Neuronal stem cell (in vitro differentiated cells): ENCODE results near the gene KRTAP19-8.

Experiments used
- DNase-seq: peaks from one replicate; pipeline ENCODE4 v3.0.0-alpha.2; 2013; ENCODE audit warnings: low spot score
- H2AFZ ChIP-seq: one replicate; pipeline ENCODE4 v1.6.1; 2013; ENCODE audit warnings: mild to moderate bottlenecking, low read length, inconsistent platforms
- H2AK5ac ChIP-seq: 2 replicates; pipeline ENCODE4 v1.6.1; 2013; ENCODE audit warnings: low read depth, mild to moderate bottlenecking, inconsistent platforms, low read length, moderate library complexity, mixed read lengths
- H2BK120ac ChIP-seq: 2 replicates; pipeline ENCODE4 v1.6.1; 2013; ENCODE audit warnings: low read depth, mild to moderate bottlenecking, inconsistent platforms, low read length, moderate library complexity, mixed read lengths
- H2BK12ac ChIP-seq: one replicate; pipeline ENCODE4 v1.6.1; 2013; ENCODE audit warnings: low read length, inconsistent platforms
- H2BK15ac ChIP-seq: 2 replicates; pipeline ENCODE4 v1.6.1; 2013; ENCODE audit warnings: mild to moderate bottlenecking, low read length, inconsistent platforms, mixed read lengths
- H2BK5ac ChIP-seq: one replicate; pipeline ENCODE4 v1.6.1; 2013; ENCODE audit warnings: inconsistent platforms, mild to moderate bottlenecking, low read length, moderate library complexity
- H3K14ac ChIP-seq: one replicate; pipeline ENCODE4 v1.6.1; 2013; ENCODE audit warnings: low read length, inconsistent platforms
- H3K18ac ChIP-seq: 2 replicates; pipeline ENCODE4 v1.6.1; 2013; ENCODE audit warnings: low read length, inconsistent platforms
- H3K23ac ChIP-seq: 2 replicates; pipeline ENCODE4 v1.6.1; 2013; ENCODE audit warnings: low read depth, mild to moderate bottlenecking, mixed read lengths, low read length, inconsistent platforms; ENCODE audit not compliant: poor library complexity
- H3K27ac ChIP-seq: replicated peaks from 3 replicates; pipeline ENCODE4 v1.5.1; 2013; ENCODE audit warnings: low read length, inconsistent platforms
- H3K27me3 ChIP-seq, 3 experiments: 2 replicates each; pipeline ENCODE4 v1.6.1; 2013; ENCODE audit warnings: low read length in 3 of 3, mild to moderate bottlenecking in 2 of 3, inconsistent platforms in 1 of 3, low read depth in 1 of 3, mixed read lengths in 1 of 3, moderate library complexity in 1 of 3; ENCODE audit not compliant: control insufficient read depth in 3 of 3, insufficient read depth in 3 of 3
- H3K36me3 ChIP-seq, 2 donors: replicated peaks in 1 of 2; 2 replicates each; pipeline ENCODE4 v1.6.1; 2013; ENCODE audit warnings: low read length in 2 of 2; ENCODE audit not compliant: control insufficient read depth in 2 of 2, insufficient read depth in 2 of 2
- H3K4ac ChIP-seq: 2 replicates; pipeline ENCODE4 v1.6.1; 2013; ENCODE audit warnings: inconsistent platforms, mild to moderate bottlenecking, low read length, moderate library complexity
- H3K4me1 ChIP-seq, 2 donors: 1 replicate in 1 of 2; 2 replicates in 1 of 2; pipeline ENCODE4 v1.6.1; 2013; ENCODE audit warnings: low read length in 2 of 2, low read depth in 1 of 2; ENCODE audit not compliant: control insufficient read depth in 2 of 2, insufficient read depth in 1 of 2
- H3K4me2 ChIP-seq: one replicate; pipeline ENCODE4 v1.6.1; 2013; ENCODE audit warnings: mild to moderate bottlenecking, low read length, inconsistent platforms; ENCODE audit not compliant: insufficient read depth, poor library complexity, severe bottlenecking
- H3K4me3 ChIP-seq, 2 donors: 2 replicates each; pipeline ENCODE4 v1.5.1; 2013; ENCODE audit warnings: low read length in 2 of 2, mild to moderate bottlenecking in 2 of 2, inconsistent platforms in 1 of 2, moderate library complexity in 1 of 2
- H3K79me1 ChIP-seq: one replicate; pipeline ENCODE4 v1.6.1; 2013; ENCODE audit warnings: low read depth, mild to moderate bottlenecking, inconsistent platforms, low read length, moderate library complexity
- H3K9ac ChIP-seq: one replicate; pipeline ENCODE4 v1.6.1; 2013; ENCODE audit warnings: mild to moderate bottlenecking, low read depth, low read length, inconsistent platforms; ENCODE audit not compliant: poor library complexity
- H3K9me3 ChIP-seq, 2 donors: replicated peaks in 1 of 2; 2 replicates each; pipeline versions ENCODE3 to v1.6.1; 2013; ENCODE audit warnings: low read length in 2 of 2, mild to moderate bottlenecking in 2 of 2, inconsistent platforms in 1 of 2, low read depth in 1 of 2, mixed read lengths in 1 of 2, moderate library complexity in 1 of 2; ENCODE audit not compliant: control insufficient read depth in 2 of 2, insufficient read depth in 1 of 2
- H4K8ac ChIP-seq: one replicate; pipeline ENCODE4 v1.6.1; 2013; ENCODE audit warnings: low read depth, mild to moderate bottlenecking, inconsistent platforms, low read length, moderate library complexity
- H4K91ac ChIP-seq: one replicate; pipeline ENCODE4 v1.6.1; 2013; ENCODE audit warnings: low read length, low read depth, mild to moderate bottlenecking, inconsistent platforms; ENCODE audit not compliant: poor library complexity
- WGBS, 2 donors: extraction: QIAGEN DNeasy Blood & Tissue Kit; methylation state at CpG; one replicate each; pipeline ENCODE4 v1.1.7; 2013; ENCODE audit warnings: missing lambda C conversion rate in 2 of 2, mixed read lengths in 1 of 2; ENCODE audit not compliant: insufficient read length in 2 of 2, insufficient replicate concordance in 1 of 2; ENCODE audit errors: extremely low coverage in 2 of 2; 5-methylcytosine and 5-hydroxymethylcytosine counted together

KRTAP19-8 gene

DNA sequence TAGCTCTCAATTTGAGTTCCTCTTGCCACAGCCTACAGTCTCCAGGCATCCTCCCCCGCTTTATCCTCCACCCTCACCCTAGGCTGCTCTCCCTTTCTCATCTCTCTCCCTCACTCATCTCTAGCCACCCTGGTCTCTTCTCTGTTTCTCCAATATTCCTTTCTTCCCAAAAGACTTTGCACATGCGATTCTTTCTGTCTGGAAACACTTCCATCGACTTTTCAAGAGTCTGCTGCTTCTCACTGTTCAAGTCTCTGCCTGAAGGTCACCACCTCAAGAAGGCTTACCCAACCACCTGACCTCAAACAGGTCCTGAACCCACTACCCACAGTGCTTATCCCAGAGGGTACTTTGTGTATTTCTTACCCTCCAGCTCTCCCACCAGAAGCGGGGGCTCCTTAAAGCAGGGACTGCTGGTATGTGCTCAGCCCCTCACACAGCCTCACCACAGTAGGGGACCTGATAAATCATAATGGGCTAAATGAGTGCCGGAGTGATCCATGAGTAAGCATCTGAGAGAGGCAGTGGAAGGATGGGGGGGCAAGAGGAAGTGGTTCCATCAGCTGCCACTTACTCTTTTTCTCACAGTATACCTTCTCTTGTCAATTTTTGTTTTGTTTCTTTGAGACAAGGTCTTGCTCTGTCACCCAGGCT lies 14.3 kb upstream of the KRTAP19-8 start:
- H3K27me3 ChIP-seq: no peaks in the 10 kb centered on the region
- DNase-seq: no peak
- no peak overlapping the region for H3K27ac ChIP-seq
- no peak overlapping the region for H2AK5ac ChIP-seq
- no peak overlapping the region for H3K18ac ChIP-seq
- H2AFZ ChIP-seq: no peak overlapping the region
- H2BK15ac ChIP-seq: no peak overlapping the region
- no peaks in the 10 kb centered on the region for H3K4me1 ChIP-seq
- no peak overlapping the region for H2BK5ac ChIP-seq
- H2BK120ac ChIP-seq: no peak overlapping the region
- no peaks in the 10 kb centered on the region for H3K9me3 ChIP-seq
- no peak overlapping the region for H3K4me2 ChIP-seq
- no peak overlapping the region for H3K4ac ChIP-seq
- no peak overlapping the region for H3K4me3 ChIP-seq
- H4K8ac ChIP-seq: no peak overlapping the region
- H3K23ac ChIP-seq: no peak overlapping the region
- no peaks in the 10 kb centered on the region for H3K79me1 ChIP-seq
- H3K36me3 ChIP-seq: no peaks in the 10 kb centered on the region
- WGBS, 2 donors: no CpG with 5 or more reads among the region's 5 CpGs
- no peak overlapping the region for H3K14ac ChIP-seq
- H2BK12ac ChIP-seq: no peak overlapping the region
- no peak overlapping the region for H4K91ac ChIP-seq
- no peak overlapping the region for H3K9ac ChIP-seq

DNA sequence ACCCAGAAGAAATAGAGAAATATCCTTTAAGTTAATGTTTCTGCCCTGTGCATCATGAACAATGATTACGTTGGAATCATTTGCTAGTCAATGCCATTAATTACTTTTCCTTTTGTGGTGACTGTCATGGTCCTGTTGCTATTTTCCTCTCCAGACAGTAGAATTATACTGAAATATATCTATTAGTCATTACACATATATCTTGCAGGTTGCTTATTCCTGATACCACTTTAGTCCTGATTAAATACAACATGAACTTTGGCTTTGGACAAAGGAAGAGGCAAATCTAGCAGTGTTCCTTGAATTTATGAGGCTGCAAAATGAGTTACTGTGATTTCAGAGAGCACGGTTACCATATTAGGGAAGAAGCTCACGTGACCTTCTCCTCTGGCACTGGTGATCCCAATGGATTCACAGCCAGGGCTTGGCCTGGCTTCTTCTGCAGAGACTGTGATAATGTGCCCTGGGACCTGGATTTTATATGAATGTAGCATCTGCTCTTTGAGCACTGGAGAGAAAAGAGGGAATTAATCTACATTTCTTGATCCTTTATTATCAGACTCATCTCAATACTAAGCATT lies 12.4 kb upstream of the KRTAP19-8 start:
- no peak overlapping the region for H2AK5ac ChIP-seq
- no CpG with 5 or more reads among the region's 3 CpGs for WGBS, 2 donors
- DNase-seq: no peak
- H3K9ac ChIP-seq: no peak overlapping the region
- no peak overlapping the region for H2BK120ac ChIP-seq
- no peak overlapping the region for H2BK15ac ChIP-seq
- no peak overlapping the region for H3K14ac ChIP-seq
- H3K27me3 ChIP-seq: no peaks in the 10 kb centered on the region
- H3K4me1 ChIP-seq: no peaks in the 10 kb centered on the region
- no peaks in the 10 kb centered on the region for H3K36me3 ChIP-seq
- H3K18ac ChIP-seq: no peak overlapping the region
- no peak overlapping the region for H3K27ac ChIP-seq
- H3K4ac ChIP-seq: no peak overlapping the region
- H3K23ac ChIP-seq: no peak overlapping the region
- no peaks in the 10 kb centered on the region for H3K79me1 ChIP-seq
- H2BK5ac ChIP-seq: no peak overlapping the region
- H4K91ac ChIP-seq: no peak overlapping the region
- H2BK12ac ChIP-seq: no peak overlapping the region
- no peak overlapping the region for H3K4me2 ChIP-seq
- H3K4me3 ChIP-seq: no peak overlapping the region
- no peaks in the 10 kb centered on the region for H3K9me3 ChIP-seq
- H2AFZ ChIP-seq: no peak overlapping the region
- no peak overlapping the region for H4K8ac ChIP-seq

DNA sequence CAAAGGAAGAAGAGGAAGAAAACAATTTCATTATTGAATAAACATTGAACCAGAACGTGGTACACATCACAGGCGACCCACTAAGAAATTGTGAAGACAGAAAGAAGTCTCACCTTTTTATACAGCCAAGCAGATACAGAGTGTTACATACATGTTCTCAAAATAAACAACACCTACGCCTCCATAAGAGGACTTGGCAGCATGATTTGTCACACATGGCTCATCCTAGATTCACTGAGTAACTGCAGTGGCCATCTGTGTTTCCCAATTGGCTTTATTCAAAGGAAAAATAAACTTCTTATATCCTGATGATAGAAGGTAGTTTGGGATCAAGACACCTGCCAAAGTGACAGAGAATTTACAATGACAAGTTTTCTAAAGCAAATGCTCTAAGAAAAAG lies 7.6 kb upstream of the KRTAP19-8 start:
- Histone ChIP-seq H3K27me3 (no peaks in the 10 kb centered on the region), H3K79me1 (no peaks in the 10 kb centered on the region), H2BK120ac (no peak overlapping the region), H2BK5ac (no peak overlapping the region), H2BK12ac (no peak overlapping the region), H2BK15ac (no peak overlapping the region), H4K8ac (no peak overlapping the region), H2AK5ac (no peak overlapping the region), H2AFZ (no peak overlapping the region), H3K4me1 (no peaks in the 10 kb centered on the region), H3K4ac (no peak overlapping the region), H3K9ac (no peak overlapping the region), H3K14ac (no peak overlapping the region), H3K4me3 (no peak overlapping the region), H3K4me2 (no peak overlapping the region), H3K9me3 (peaks cover 0 to 2% of the 10 kb centered on the region in 2 donors), H4K91ac (no peak overlapping the region), H3K27ac (no peak overlapping the region), H3K36me3 (no peaks in the 10 kb centered on the region), H3K18ac (no peak overlapping the region), H3K23ac (no peak overlapping the region)
- WGBS, 2 donors: no CpG with 5 or more reads among the region's 3 CpGs
- DNase-seq: no peak

DNA sequence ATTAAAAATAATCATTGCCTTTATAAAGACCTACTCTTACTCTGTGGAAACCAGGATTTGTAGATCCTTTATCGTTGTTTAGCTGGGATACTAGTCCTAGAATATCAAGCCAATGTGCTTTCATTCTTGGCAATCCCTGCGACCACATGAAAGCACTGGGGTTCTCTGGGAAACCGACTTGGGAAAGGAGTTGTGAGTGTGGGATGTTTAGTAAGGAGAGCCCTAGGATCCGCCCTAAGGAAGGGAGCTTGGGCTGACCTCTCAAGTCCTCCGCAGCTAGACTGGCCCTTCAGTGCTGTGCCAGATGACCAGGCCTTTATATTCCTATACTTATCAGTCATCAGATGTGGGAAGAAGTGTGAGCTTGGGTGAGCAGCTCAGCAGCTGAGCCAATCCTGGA lies 5.2 kb upstream of the KRTAP19-8 start:
- WGBS, 2 donors: no CpG with 5 or more reads among the region's 5 CpGs
- Histone ChIP-seq H2AFZ (no peak overlapping the region), H3K18ac (no peak overlapping the region), H2BK12ac (no peak overlapping the region), H4K91ac (no peak overlapping the region), H2BK15ac (peak overlapping the region; percentile 62), H2BK120ac (no peak overlapping the region), H3K79me1 (no peaks in the 10 kb centered on the region), H4K8ac (no peak overlapping the region), H3K23ac (no peak overlapping the region), H3K9ac (no peak overlapping the region), H2AK5ac (no peak overlapping the region), H3K4ac (no peak overlapping the region), H3K9me3 (peaks cover 0 to 2% of the 10 kb centered on the region in 2 donors), H2BK5ac (no peak overlapping the region), H3K14ac (no peak overlapping the region), H3K36me3 (no peaks in the 10 kb centered on the region), H3K4me1 (no peaks in the 10 kb centered on the region), H3K4me2 (no peak overlapping the region), H3K27me3 (no peaks in the 10 kb centered on the region), H3K27ac (no peak overlapping the region), H3K4me3 (peak overlapping the region in 1 of 2 donors; percentile 35)
- DNase-seq: no peak
